Lower leg skin (tissue), 3 donors: ENCODE results near the gene ZDHHC1.

ENCODE experiments used
- CTCF ChIP-seq, 3 donors: fragments of 450-650 bp; IDR thresholded peaks; one replicate each; pipeline ENCODE4 v1.5.1; 2016; ENCODE audit warnings: antibody characterized with exemption in 3 of 3, mild to moderate bottlenecking in 3 of 3, moderate library complexity in 2 of 3
- POLR2A ChIP-seq, 2 donors: fragments of 450-650 bp; IDR thresholded peaks; one replicate each; pipeline ENCODE4 v1.6.1; 2016 to 2017; ENCODE audit warnings: antibody characterized with exemption in 2 of 2, mild to moderate bottlenecking in 1 of 2, moderate library complexity in 1 of 2

- TF ChIP-seq CTCF (IDR thresholded peaks at IDR 0.05) (no peak), POLR2A (IDR thresholded peaks at IDR 0.05) (no peak)
These were observed 43.0 kb upstream of the ZDHHC1 start for GRCh38 chr16:67459066-67459860.
